ENCODE measurements around the gene CCDC182.

Gene CCDC182

DNA sequence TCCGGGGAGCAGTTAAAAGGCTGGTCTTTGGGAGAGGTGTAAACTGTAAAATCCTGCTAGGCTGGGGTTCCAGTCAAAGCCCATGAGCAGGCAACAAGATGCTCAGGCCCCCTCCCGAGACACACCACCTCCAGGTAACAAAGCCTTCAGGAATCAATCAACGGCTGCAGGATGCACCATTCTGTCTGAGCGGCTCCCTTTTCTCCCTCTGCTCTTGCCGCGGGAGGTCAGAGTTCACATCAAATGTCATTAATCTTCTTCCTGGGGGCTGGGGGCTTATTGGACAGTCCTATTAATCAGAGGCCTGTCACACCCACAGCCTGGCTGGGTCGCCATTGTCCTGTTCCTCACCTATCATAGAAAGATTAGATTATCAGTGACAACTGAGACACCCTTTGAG is 11.9 kb upstream of the CCDC182 start:
- no peak for DNase-seq

GRCh38 chr17:57755480-57756070 is 10.5 kb upstream of the CCDC182 start:
- DNase-seq = no peak

DNA sequence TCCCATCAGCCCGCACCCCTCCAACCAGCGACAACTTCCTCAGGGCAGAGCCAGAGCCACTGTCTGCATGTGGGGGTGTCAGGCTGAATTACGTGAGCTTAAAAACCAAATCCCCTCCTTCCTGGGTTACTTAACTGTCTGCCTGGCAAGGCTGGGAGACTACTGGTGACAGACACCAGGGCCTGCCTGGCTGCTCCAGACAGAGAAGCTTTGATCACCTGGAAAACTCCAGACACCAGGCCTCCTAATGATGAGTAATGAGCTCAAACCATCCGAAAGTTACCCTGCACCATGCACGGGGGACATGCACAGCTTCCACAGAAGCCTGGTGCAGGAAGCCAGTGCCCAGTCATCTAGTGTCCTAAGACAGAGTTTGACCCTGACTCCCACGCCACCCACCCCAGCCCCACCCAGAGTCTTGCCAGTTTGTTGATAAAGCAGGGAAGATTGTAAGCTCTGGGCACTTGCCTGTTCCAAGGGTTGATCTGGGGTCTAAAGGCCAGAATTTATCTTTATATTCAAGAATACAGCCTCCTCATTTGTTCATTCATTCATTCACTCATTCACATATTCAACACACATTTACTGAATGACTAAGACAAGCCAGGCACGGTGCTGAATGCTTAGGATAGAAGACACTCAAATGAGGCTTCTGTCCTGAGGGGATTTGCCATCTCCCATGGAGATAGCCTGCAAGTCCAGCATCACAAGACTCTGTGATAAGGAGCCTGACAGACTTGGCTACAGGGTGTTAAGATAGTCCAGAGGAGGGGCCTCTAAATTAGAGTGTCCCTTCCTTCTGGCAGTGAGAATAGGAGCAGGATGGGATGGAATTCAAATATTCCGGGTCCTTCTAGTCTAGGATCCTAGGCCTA is 7.2 kb upstream of the CCDC182 start:
- DNase-seq = no peak

DNA sequence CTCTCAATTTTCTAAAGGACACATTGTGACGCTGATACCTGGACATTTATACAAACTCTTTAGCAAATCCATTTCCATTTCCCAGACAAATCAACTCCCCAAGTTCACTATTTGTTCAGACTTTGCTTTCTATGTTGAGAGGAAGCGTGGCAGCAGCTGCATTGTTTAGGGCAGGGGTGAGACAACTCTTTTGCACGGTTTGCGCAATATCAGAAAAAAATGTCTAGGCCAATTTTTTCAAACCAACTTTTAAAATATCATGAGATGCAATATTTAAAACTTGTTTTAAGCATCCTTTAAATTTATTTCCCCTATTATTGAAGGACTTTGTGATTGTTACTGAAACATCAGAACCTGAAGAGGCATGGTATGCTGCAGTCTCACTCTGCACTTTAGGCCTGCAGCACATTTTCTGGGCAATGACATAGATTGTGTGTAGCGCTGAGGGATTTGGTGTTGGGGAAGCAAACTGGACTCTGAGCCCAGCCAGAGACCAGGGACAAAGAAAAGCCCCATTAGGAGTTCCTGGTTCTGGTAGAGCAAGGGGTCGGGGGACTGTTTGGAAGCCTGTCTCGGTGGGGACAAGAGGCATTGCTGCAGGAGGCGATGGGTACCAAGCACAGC is 6.4 kb upstream of the CCDC182 start:
- DNase-seq = no peak

GRCh38 chr17:57750895-57751294 is 5.8 kb upstream of the CCDC182 start:
- no peak for DNase-seq

DNA sequence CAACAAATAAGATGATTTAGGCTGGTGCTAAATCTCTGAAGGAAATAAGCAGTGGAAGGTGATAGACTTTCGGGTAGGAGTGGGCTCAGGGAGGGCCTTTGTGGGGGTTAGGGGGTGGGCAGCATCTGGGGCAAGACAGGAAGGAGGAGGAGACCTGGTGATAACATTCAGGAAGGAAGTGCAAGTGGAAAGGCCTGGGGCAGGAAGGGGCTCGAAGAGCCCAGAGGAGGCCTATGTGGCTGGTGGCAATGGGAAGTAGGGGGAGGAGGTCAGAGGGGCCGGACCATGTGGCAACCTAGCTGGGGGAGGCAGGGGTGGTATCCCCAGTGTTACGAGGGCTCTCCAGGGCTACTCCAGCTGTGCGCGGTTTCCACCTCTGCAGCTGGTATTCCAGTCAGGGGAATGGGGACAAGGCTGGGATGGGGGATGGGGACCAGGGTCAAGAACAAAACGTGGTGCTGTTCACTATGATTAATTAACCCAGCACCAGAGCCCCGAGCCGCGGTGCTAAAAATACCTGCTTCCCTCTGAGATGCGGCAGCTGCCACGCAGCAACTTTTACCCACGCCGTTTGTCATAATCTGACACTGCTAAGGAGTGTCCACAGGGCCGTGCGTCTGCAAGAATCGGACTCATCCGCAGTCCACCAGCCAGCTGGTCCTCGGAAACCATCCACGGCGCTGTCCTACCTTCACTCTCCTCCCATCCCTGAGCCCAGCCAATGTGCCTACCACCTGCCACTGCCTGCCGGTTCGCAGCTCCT is 5.2 kb upstream of the CCDC182 start:
- no peak for DNase-seq

DNA sequence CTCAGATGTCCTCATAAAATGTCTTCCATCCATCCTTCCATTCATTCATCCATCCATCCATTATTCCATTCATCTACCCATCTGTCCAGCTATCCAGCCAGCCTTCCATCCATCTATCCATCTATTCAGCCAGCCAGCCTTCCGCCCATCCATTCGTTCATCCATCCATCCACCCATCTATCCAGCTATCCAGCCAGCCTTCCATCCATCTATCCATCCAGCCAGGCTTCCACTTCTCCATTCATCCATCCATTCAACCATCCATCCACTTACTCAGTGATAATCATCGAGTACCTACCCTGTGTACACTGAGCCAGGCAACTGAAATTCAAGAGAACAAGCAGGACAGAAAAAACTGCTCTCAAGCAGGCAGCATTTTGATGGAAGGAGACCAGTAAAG is 4.6 kb upstream of the CCDC182 start:
- no peak for DNase-seq

DNA sequence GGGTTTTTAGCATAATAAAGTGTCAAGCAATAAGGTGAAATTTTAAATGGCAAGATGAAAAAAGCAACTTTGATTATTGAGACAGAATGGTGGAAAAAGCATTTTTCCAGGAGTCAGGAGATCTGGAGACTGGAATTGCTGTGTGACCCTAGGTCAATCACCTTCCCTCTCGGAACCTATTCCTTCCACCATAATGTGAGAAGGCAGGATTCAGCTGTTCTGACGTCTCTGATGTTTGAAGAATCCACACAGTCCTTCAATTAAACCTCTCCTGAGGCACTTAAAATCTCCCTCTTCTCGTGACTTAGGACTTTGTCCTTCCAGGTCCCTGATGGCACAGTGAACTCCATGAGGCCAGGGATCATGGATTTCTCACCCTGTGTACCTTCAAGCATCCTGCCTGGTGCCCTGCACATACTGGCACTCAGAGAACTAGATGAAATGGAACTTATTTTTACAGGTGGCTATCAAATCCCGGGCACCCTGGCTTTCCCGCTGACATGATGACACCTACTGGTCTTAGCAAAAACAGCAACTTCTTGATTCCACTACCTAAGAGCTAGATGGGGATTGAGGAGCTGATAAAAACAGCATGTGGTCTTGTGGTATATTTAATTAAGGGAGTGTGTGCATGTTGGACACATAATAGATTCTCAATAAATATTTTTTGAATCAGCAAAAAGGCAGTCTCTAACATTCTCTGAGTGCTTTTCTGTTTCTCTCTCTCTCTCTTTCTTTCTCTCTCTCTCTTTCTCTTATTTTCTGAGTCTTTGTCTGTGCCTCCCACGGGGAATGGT is 2.3 kb upstream of the CCDC182 start:
- DNase-seq = peak; percentile 40

GRCh38 chr17:57746221-57746620 is 1.1 kb upstream of the CCDC182 start:
- DNase-seq = no peak

GRCh38 chr17:57744195-57745170 is 616 bp downstream of the CCDC182 start:
- no peak for DNase-seq

DNA sequence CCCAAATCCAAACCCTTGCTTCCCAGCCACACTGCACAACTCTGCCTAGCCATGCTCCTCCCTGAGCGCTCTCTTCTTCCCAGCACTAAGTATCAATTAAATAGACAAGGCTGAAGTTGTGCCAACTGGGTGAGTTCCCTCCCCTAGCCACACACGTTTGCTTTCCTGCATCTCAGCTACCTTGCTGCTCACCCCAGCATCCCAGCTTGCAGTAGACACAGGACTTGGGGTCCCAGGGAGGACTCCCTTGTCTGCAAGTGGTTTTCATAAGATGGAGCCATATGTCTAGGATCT is 4.9 kb downstream of the CCDC182 start:
- DNase-seq = no peak

- DNase-seq = peak; percentile 41
These were observed 5.5 kb downstream of the CCDC182 start for GRCh38 chr17:57739402-57740234.

DNA sequence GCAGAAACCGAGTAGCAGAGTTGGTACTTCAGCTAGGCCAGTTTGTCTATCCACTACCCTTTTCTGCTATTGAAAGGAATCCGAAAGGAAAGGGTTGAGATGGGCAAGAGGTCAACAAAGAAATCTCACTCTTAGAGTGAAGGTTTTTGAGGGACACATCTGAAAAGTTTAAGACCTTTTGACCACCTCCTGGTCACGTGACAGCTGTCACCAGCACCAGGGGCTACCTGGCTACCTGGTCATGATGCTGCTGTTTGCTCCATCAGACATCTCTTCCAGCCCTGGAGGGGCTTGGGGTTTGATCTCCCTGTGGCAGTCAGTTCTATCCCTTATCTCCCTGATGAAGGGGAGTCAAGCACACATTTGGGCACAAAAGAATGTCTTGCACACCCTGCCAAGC is 7.6 kb downstream of the CCDC182 start:
- no peak for DNase-seq

- no peak for DNase-seq
These were observed 9.4 kb downstream of the CCDC182 start for GRCh38 chr17:57735707-57736106.

DNA sequence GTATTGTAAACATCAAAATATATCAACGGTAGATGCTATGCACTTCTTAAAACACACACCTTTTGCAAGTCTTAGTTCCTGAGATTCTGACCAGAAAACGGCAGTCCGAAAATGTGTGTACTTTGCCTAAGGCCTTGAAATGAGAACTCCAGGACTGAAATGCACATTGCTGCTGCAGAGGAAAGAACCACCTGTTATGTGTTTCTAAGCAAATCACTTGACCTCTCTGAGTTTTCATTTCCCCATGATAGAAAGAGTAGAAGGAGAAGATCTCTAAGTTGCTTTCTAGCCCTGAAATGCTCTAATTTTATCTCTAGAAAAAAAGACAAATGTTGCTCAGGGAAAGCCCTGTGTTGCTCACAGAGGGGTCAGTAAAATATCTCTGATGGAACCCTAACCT is 9.9 kb downstream of the CCDC182 start:
- DNase-seq = no peak

- no peak for DNase-seq
These were observed 12.0 kb downstream of the CCDC182 start for GRCh38 chr17:57733085-57733484.

DNA sequence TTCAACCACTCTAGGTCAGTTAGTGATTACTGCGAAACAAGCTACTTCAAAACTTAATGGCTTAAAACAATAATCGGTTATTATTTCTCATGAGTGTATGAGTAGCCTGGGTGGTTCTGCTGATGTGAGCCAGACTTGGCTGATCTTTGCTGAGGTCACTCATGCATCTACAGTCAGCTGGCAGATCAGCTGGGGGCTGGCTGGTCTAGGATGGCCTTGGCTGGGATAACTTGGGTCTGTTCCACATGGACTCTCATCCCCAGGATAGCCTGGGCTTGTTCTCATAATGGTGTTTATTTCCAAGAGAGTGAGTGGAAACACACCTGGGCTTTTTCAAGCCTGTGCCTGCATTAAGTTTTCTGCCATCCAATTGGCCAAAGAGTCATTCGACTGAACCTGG is 13.0 kb downstream of the CCDC182 start:
- DNase-seq = peak; percentile 49

GRCh38 chr17:57730026-57730701 is 14.9 kb downstream of the CCDC182 start:
- DNase-seq = no peak

GRCh38 chr17:57727630-57728175 is 17.4 kb downstream of the CCDC182 start:
- DNase-seq = no peak

GRCh38 chr17:57726838-57727237 is 18.3 kb downstream of the CCDC182 start:
- no peak for DNase-seq
